HEK293 (cell line): ENCODE measurements around the gene ZYG11B.
"Not testable (repeated sequence)": the region's sequence is repeated elsewhere in the genome, so short reads cannot be mapped to it uniquely, and the experiment has no call there.

Experiments
- CTCF ChIA-PET: fragments of 350-600 bp; formaldehyde crosslinking; extraction: SDS; loops from one replicate; lab custom pipeline; 2021; ENCODE audit warnings: antibody characterized with exemption; lab: Yijun Ruan, JAX
- POLR2A ChIA-PET: fragments of 300-600 bp; formaldehyde crosslinking; extraction: SDS; loops from one replicate; lab custom pipeline; 2020; ENCODE audit warnings: antibody characterized with exemption, inconsistent platforms; lab: Yijun Ruan, JAX
- H3K27ac ChIP-seq: fragments of 200-500 bp; sonication (Bioruptor generic); 2 replicates; pipeline ENCODE4 v1.5.1; 2014; ENCODE audit warnings: low read depth, low read length, control low read depth, inconsistent platforms; ENCODE audit errors: extremely low read depth
- H3K36me3 ChIP-seq, 2 experiments: fragments of 200-500 bp in 1 of 2; sonication (Bioruptor generic) in 1 of 2; 1 replicate in 1 of 2; 2 replicates in 1 of 2; pipeline ENCODE4 v1.5.1; 2014 to 2017; ENCODE audit warnings: inconsistent platforms in 2 of 2, low read length in 2 of 2; ENCODE audit not compliant: control insufficient read depth in 2 of 2, insufficient read depth in 1 of 2
- H3K4me1 ChIP-seq: fragments of 200-500 bp; sonication (Bioruptor generic); 2 replicates; pipeline ENCODE4 v1.5.1; 2014; ENCODE audit warnings: mild to moderate bottlenecking, low read length, inconsistent platforms; ENCODE audit not compliant: control insufficient read depth, insufficient read depth
- H3K4me3 ChIP-seq: 2 replicates; pipeline ENCODE4 v1.5.1; 2011; ENCODE audit warnings: low read depth, mild to moderate bottlenecking, control low read depth, low read length, moderate library complexity
- H3K9me3 ChIP-seq: fragments of 200-500 bp; sonication (Bioruptor generic); 2 replicates; pipeline ENCODE4 v1.5.1; 2014; ENCODE audit warnings: low read depth, low read length, inconsistent platforms; ENCODE audit not compliant: control insufficient read depth, insufficient read depth
- MZF1 ChIP-seq: fragments of 450-650 bp; formaldehyde crosslinking; IDR thresholded peaks from 2 replicates; pipeline ENCODE4 v1.5.1; 2017; ENCODE audit warnings: missing biosample characterization, missing genetic modification characterization, borderline replicate concordance
- PRDM1 ChIP-seq: fragments of 450-650 bp; formaldehyde crosslinking; IDR thresholded peaks from 2 replicates; pipeline ENCODE4; 2016; ENCODE audit warnings: missing biosample characterization, missing genetic modification characterization
- ZBTB21 ChIP-seq: fragments of 450-650 bp; formaldehyde crosslinking; IDR thresholded peaks from 2 replicates; pipeline ENCODE4 v1.5.1; 2017; ENCODE audit warnings: missing biosample characterization, missing genetic modification characterization
- ZBTB7A ChIP-seq: fragments of 450-650 bp; formaldehyde crosslinking; IDR thresholded peaks from 2 replicates; pipeline ENCODE4 v1.5.1; 2016; ENCODE audit warnings: low read depth, missing biosample characterization, missing genetic modification characterization
- ZEB2 ChIP-seq: fragments of 450-650 bp; formaldehyde crosslinking; IDR thresholded peaks from 2 replicates; pipeline ENCODE4 v1.5.1; 2016; ENCODE audit warnings: missing biosample characterization, missing genetic modification characterization
- ZNF10 ChIP-seq: fragments of 450-650 bp; formaldehyde crosslinking; IDR thresholded peaks from 2 replicates; pipeline ENCODE4 v1.5.1; 2017; ENCODE audit warnings: missing biosample characterization, missing genetic modification characterization
- ZNF138 ChIP-seq: fragments of 450-650 bp; formaldehyde crosslinking; IDR thresholded peaks from 2 replicates; pipeline ENCODE4 v1.5.1; 2016; ENCODE audit warnings: missing biosample characterization, missing genetic modification characterization, borderline replicate concordance
- ZNF23 ChIP-seq: fragments of 450-650 bp; formaldehyde crosslinking; IDR thresholded peaks from 2 replicates; pipeline ENCODE4 v1.5.1; 2016; ENCODE audit warnings: missing biosample characterization, missing genetic modification characterization, borderline replicate concordance
- ZNF560 ChIP-seq: fragments of 450-650 bp; formaldehyde crosslinking; IDR thresholded peaks from 2 replicates; pipeline ENCODE4 v1.5.1; 2017; ENCODE audit warnings: missing biosample characterization, missing genetic modification characterization, borderline replicate concordance
- ZNF596 ChIP-seq: fragments of 450-650 bp; IDR thresholded peaks from 2 replicates; pipeline ENCODE4 v1.5.0; 2018; ENCODE audit warnings: missing biosample characterization, mild to moderate bottlenecking, missing genetic modification characterization, moderate library complexity
- ZNF654 ChIP-seq: fragments of 450-650 bp; formaldehyde crosslinking; IDR thresholded peaks from 2 replicates; pipeline ENCODE4 v1.5.1; 2016; ENCODE audit warnings: low read depth, missing biosample characterization, missing genetic modification characterization
- ZNF664 ChIP-seq: fragments of 450-650 bp; formaldehyde crosslinking; IDR thresholded peaks from 2 replicates; pipeline ENCODE4 v1.5.1; 2016; ENCODE audit warnings: missing biosample characterization, missing genetic modification characterization
- ZNF777 ChIP-seq: fragments of 450-650 bp; formaldehyde crosslinking; IDR thresholded peaks from 2 replicates; pipeline ENCODE4 v1.5.1; 2017; ENCODE audit warnings: missing biosample characterization, missing genetic modification characterization, borderline replicate concordance
- ZSCAN30 ChIP-seq: fragments of 450-650 bp; IDR thresholded peaks from 2 replicates; pipeline ENCODE4 v1.5.1; 2018; ENCODE audit warnings: missing biosample characterization, mild to moderate bottlenecking, missing genetic modification characterization, moderate library complexity

ZYG11B gene

DNA sequence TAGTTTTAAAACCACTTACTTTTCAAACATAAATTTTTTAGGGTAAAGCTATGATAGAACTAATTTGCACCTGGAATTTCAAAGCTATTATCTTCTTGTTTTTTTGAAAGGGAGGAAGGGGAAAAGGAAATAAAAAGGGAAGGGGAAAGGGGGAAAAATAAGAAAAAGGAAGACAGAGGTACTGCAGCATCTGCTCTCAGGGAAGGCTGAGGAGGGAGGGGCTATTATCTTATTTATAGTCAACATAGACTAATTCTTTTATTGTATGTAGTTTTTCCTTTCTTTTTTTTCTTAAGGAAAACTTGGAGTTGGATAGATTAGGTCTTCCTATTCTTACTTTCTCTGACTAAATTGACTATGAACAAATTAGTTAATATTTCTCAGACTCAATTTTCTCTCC, 74.8 kb downstream of the ZYG11B start:
- no peak overlapping the region for H3K4me3 ChIP-seq
- TF ChIP-seq ZBTB21 (tag by site-specific recombination), result no peak
- no peak for TF ChIP-seq ZEB2 (tag by site-specific recombination)
- peak; percentile 37; the same call in 1 of the 2 replicates for TF ChIP-seq PRDM1
- peaks cover 33 to 39% of the 10 kb centered on the region in 2 experiments; a peak in 2 of 3 replicates for H3K36me3 ChIP-seq
- H3K4me1 ChIP-seq, result no peaks in the 10 kb centered on the region
- no peak overlapping the region for H3K27ac ChIP-seq
- POLR2A ChIA-PET, result no interaction called here
- H3K9me3 ChIP-seq, result no peaks in the 10 kb centered on the region
- CTCF ChIA-PET, result interaction anchor here (0.6 to 1.3 kb wide), 2 partner anchors 48 to 102 kb away, joined by 4 to 5 read pairs; no protein-coding TSS in a partner anchor

- H3K4me3 ChIP-seq, POLR2A ChIA-PET, H3K9me3 ChIP-seq, H3K27ac ChIP-seq, H3K4me1 ChIP-seq: not testable (repeated sequence)
- peaks cover 24 to 31% of the 10 kb centered on the region in 2 experiments; a peak in 2 of 3 replicates for H3K36me3 ChIP-seq
- CTCF ChIA-PET, result interaction anchor here (0.7 to 1.0 kb wide), 2 partner anchors 22 to 367 kb away, joined by 3 to 6 read pairs; no protein-coding TSS in a partner anchor
These were observed 77.8 kb downstream of the ZYG11B start for GRCh38 chr1:52804083-52804482.

GRCh38 chr1:52814465-52814864, 88.2 kb downstream of the ZYG11B start:
- no peak for TF ChIP-seq ZNF596
- no peak for TF ChIP-seq MZF1 (tag by site-specific recombination)
- no peak for TF ChIP-seq ZNF10 (tag by site-specific recombination)
- TF ChIP-seq ZNF23 (tag by site-specific recombination), result no peak
- TF ChIP-seq ZBTB7A (tag by site-specific recombination), result no peak
- TF ChIP-seq ZNF777 (tag by site-specific recombination), result no peak
- no peak for TF ChIP-seq ZNF560
- H3K4me3 ChIP-seq, result no peak overlapping the region
- CTCF ChIA-PET, result no interaction called here
- no peaks in the 10 kb centered on the region for H3K9me3 ChIP-seq
- peaks cover 22 to 55% of the 10 kb centered on the region in 2 experiments; a peak in 2 of 3 replicates for H3K36me3 ChIP-seq
- POLR2A ChIA-PET, result no interaction called here
- no peaks in the 10 kb centered on the region for H3K4me1 ChIP-seq
- no peak overlapping the region for H3K27ac ChIP-seq

- H3K4me3 ChIP-seq, H3K4me1 ChIP-seq, H3K27ac ChIP-seq, H3K9me3 ChIP-seq, CTCF ChIA-PET, POLR2A ChIA-PET: not testable (repeated sequence)
- H3K36me3 ChIP-seq, result peaks cover 20 to 42% of the 10 kb centered on the region in 2 experiments; a peak in 2 of 3 replicates
These were observed 94.6 kb downstream of the ZYG11B start for GRCh38 chr1:52820830-52821229.

GRCh38 chr1:52825868-52826267, 99.6 kb downstream of the ZYG11B start:
- TF ChIP-seq ZSCAN30 (tag by site-specific recombination) (0 out of 2 replicates have a peak, but pooled peaks have one; percentile 23), ZNF664 (tag by site-specific recombination) (no peak), ZNF138 (tag by site-specific recombination) (no peak), ZNF654 (tag by site-specific recombination) (peak; percentile 41)
- ChIA-PET CTCF (interaction anchor here (0.6 to 1.7 kb wide), 16 partner anchors 9 to 410 kb away, joined by 3 to 7 read pairs (median 3); no protein-coding TSS in a partner anchor), POLR2A (interaction anchor here (1.1 to 1.9 kb wide), 2 partner anchors 17 to 51 kb away, joined by 5 to 7 read pairs; partner anchors contain the start of gene ZYG11A)
- Histone ChIP-seq H3K4me3 (no peak overlapping the region), H3K4me1 (no peaks in the 10 kb centered on the region), H3K36me3 (peaks cover under 1 to 15% of the 10 kb centered on the region in 2 experiments; a peak in 1 of 3 replicates), H3K27ac (no peak overlapping the region), H3K9me3 (no peaks in the 10 kb centered on the region)
